GM18858 (cell line): ENCODE measurements around the gene PAK1.
"Not testable (repeated sequence)": the region's sequence is repeated elsewhere in the genome, so short reads cannot be mapped to it uniquely, and the experiment has no call there.

Experiments
- ATAC-seq: cut with Tn5 transposase; IDR thresholded peaks from one replicate; pipeline ENCODE4 v1.9.1; 2021; ENCODE audit not compliant: unreplicated experiment

The PAK1 gene

GRCh38 chr11:77312107-77312506 lies 161.8 kb downstream of the PAK1 start:
- no peak for ATAC-seq

GRCh38 chr11:77311701-77312100 lies 162.2 kb downstream of the PAK1 start:
- ATAC-seq: no peak

GRCh38 chr11:77310721-77311120 lies 163.2 kb downstream of the PAK1 start:
- ATAC-seq: no peak

DNA sequence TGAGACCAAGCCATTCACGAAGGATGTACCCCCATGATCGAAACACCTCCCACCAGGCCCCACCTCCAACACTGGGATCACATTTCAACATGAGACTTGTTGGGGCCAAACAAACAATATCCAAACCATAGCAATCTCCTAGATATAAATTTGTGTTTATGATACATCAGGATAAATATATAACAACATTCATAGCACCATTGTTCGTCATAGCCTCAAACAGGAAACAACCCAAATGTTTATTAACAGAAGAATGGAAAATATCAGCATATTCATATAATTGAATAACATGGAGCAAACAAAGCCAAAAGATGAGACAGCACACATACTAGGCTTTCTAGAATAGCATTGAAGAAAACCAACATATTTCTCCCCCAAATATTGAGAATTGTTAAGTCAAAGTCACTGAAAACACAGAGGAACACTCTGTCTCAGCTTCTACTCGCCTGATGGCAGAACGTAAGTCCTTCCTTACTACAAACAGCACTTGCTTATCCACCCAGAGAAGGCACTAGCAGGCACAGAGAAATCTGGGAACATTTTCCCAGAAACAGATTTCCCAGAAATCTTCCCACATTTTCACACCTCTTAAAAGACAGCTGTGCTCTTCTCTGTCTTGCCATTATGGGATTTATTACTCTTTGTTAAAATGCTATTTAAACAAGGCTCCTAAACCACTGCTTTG lies 164.4 kb downstream of the PAK1 start:
- no peak for ATAC-seq

- ATAC-seq: no peak
Observed at GRCh38 chr11:77308838-77309237, 165.1 kb downstream of the PAK1 start.

GRCh38 chr11:77303328-77303727 lies 170.6 kb downstream of the PAK1 start:
- ATAC-seq: no peak

GRCh38 chr11:77302752-77303151 lies 171.1 kb downstream of the PAK1 start:
- ATAC-seq: no peak

GRCh38 chr11:77301510-77301909 lies 172.4 kb downstream of the PAK1 start, which contains the start of gene GDPD4:
Gene GDPD4 (minus strand): TSS chr11:77301686. CDS start chr11:77285137, 16,549 bp downstream.
- no peak for ATAC-seq

- no peak for ATAC-seq
Observed at GRCh38 chr11:77300695-77301094, 173.2 kb downstream of the PAK1 start.

DNA sequence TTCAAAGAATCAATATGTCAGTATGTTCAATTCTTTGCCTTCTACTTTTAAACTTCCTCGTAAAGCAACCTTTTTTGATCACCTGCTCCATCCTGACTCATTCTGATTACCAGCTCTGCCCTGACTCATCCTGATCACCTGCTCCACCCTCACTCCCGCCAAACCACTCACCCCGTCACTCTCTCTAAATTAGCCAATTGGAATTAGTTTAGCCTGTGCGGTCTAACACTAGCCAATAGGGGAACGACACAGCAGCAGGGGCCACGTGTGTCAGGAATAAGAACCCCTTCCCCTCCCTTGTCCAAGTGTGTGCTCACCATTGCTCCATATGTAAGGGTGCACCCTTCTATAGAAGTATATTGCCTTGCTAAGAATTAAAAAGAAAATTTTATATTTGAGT lies 173.9 kb downstream of the PAK1 start:
- ATAC-seq: not testable (repeated sequence)

DNA sequence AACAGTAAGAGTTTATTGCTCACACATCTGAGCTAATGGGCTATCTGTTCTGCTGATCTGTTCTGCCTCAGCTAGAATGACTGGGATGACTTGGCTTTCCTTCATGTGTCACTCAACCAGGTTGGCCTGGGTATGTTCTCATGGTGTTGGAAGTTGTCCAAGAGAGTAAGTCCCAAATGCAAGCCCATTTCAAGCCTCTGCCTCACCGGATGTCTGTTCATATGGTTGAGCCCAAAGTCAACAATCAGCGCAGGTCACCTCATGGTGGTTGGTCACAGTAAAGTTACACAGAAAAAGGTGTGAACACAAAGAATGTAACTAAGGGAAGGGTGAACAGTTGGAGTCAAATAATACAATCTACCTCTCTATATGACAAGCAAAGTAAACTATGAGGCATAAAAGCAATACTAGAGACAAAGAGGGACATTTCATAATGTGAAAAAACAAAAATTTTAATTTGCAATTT lies 174.3 kb downstream of the PAK1 start:
- no peak for ATAC-seq

GRCh38 chr11:77294040-77294439 lies 179.9 kb downstream of the PAK1 start:
- ATAC-seq: no peak

DNA sequence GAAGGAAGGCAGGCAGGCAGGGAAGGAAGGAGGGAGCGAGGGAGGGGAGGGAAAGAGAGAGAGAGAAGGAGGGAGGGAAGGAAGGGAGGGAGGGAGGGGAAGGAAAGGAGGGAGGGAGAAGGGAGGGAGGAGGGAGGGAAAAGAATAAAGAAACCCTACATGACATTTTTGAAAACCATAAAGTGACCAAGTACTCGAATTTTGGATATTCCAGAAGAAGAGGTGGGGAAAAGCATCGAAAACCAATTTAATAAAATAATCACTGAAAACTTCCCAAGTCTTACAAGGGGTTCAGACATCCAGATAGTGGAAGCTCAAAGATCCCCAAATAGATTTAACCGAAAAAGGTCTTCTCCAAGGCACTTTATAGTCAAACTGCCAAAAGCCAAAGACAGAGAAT lies 184.2 kb downstream of the PAK1 start:
- no peak for ATAC-seq

DNA sequence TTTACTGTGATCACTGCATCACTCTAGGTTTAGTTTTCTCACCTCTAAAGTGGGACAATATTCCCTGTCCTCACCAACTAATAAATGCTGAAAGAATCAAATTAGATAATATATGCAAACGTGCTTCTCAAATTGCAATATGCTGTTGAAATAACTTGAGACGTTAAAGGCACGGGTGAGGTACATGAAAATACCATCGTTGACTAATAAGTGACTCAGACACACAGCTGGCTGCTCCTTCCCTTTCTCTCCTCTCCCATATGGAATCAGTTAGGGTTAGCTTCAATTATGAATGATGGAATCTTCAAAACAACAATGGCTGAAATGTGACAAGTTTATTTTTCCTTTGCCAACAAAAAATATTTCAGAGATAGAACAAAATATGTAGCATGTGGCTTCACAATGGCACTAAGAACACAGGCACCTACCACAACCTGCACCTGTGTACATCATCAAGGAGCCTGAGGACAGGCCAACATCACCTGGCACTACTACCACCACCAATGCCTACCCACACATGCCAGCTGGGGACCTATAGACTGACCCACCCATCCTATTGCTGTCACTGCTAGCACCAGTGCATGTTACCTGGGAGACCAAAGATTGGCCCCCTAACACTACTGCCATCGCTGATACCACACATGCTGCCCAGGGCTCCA lies 186.2 kb downstream of the PAK1 start:
- ATAC-seq: no peak

DNA sequence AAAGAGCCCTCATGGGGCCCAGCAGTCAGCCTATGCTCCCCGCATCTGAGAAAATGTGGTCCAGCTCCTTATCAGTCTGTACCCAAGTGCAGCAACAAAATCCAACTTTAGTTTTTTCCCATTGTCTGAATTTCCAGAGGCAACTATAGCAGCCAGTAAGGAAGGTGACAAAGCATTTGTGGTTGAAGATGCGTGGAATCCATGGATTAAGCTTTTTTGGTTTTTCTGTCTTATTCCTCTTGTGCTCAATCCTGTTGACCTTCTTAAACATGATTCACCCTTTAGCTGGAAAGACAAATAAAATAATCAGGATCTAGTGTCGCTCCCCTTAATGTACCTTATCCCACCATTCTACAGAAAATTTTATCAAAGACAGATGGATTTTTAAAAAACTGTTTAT lies 186.8 kb downstream of the PAK1 start:
- ATAC-seq: no peak

DNA sequence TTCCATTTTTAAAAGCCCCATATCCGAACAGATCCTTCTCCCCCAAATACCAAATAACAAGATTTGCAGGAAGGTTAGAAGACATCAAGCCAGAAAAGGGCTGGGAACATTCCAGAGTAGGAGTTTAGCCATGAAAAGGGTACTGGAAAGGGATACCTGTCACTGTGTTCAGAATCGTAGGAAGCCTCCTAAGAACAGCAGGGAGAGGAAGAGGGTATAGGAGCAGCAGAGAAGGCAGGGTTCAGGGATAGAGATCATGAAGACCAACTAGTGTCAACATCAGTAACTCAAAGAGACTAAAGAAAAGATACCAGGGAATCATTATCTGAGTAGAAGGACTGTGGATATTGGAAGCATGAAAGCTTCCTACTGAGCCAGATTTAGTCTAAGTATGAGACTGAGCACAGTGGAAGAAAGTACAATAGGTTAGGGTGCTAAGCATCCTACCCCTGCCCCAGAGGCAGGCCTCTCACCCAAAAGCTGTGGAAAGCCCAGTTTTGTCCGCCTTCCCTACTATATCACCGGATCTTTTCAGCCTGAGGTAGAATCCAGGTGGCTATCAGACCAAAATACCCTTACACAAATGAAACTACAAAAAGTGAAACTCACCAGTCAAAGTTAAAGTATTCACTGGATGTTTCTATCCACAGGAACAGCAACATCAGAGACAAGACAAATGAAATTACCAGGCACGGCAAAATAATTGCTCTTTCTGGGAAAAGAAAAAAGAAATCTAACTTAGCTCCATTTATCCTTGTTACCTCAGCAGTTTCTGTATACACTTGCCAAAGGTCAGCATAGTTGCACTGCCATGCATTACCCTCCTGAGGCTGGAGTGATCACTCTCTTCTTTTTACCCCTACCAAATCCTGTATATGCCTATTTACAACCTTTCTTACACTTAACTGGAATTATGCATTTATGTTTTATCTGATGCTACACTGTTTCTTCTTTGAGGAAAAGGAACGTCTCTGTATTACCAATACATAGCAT lies 189.1 kb downstream of the PAK1 start:
- ATAC-seq: no peak

DNA sequence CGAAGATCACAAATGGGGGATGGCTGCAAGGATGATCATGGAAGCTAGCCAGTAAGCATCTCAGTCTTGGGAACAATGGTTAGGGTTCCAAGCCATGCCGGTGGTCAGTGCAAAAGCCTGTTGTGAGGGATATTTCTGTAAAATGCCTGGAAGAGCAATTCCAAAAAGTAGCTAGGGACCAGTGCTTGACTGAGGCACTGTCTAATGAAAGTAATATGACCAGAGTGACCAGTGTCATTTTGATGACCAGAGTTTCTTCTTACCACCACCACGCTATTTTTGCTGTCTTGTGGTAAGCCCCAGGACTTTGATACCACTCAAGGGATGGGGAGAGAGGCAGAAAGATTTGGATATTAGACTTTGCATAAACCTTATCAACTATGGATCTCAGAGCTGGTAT lies 190.8 kb downstream of the PAK1 start:
- ATAC-seq: no peak

- no peak for ATAC-seq
Observed at GRCh38 chr11:77278595-77279506, 195.0 kb downstream of the PAK1 start.

- ATAC-seq: no peak
Observed at GRCh38 chr11:77276271-77276670, 197.6 kb downstream of the PAK1 start.
